NCI-H1694 (cell line): ENCODE data around the gene KRTAP4-7.
"Not testable (repeated sequence)": the region's sequence is repeated elsewhere in the genome, so short reads cannot be mapped to it uniquely, and the experiment has no call there.

Experiments
- DNase-seq: peaks from one replicate; lab custom pipeline; 2025; lab: John Stamatoyannopoulos, UW

The KRTAP4-7 gene

GRCh38 chr17:41065016-41065689, 18.8 kb upstream of the KRTAP4-7 start:
- DNase-seq: not testable (repeated sequence)

- no peak for DNase-seq
Observed at GRCh38 chr17:41065829-41066624, 17.9 kb upstream of the KRTAP4-7 start, which contains the start of gene KRTAP2-4. Gene KRTAP2-4 (minus strand): TSS chr17:41065879. CDS start chr17:41065845, 34 bp downstream.

GRCh38 chr17:41067281-41067680, 16.7 kb upstream of the KRTAP4-7 start:
- no peak for DNase-seq

- no peak for DNase-seq
Observed at GRCh38 chr17:41069031-41069430, 14.9 kb upstream of the KRTAP4-7 start.

GRCh38 chr17:41071606-41072360, 12.2 kb upstream of the KRTAP4-7 start:
- no peak for DNase-seq

GRCh38 chr17:41073676-41074075, 10.3 kb upstream of the KRTAP4-7 start:
- DNase-seq: no peak

- no peak for DNase-seq
Observed at GRCh38 chr17:41076788-41077187, 7.2 kb upstream of the KRTAP4-7 start.

- DNase-seq: no peak
Observed at GRCh38 chr17:41082626-41083025, 1.3 kb upstream of the KRTAP4-7 start.

- DNase-seq: not testable (repeated sequence)
Observed at GRCh38 chr17:41083427-41083826, 523 bp upstream of the KRTAP4-7 start.

- not testable (repeated sequence) for DNase-seq
Observed at GRCh38 chr17:41088760-41089352, 4.9 kb downstream of the KRTAP4-7 start.

GRCh38 chr17:41096055-41096454, 12.1 kb downstream of the KRTAP4-7 start:
- DNase-seq: no peak

- DNase-seq: no peak
Observed at GRCh38 chr17:41098042-41098441, 14.1 kb downstream of the KRTAP4-7 start, which contains the start of gene KRTAP4-8. Gene KRTAP4-8 (minus strand): TSS chr17:41098142. CDS start chr17:41098084, 58 bp downstream.

- DNase-seq: no peak
Observed at GRCh38 chr17:41098481-41098880, 14.5 kb downstream of the KRTAP4-7 start.

GRCh38 chr17:41099682-41100480, 15.9 kb downstream of the KRTAP4-7 start:
- DNase-seq: not testable (repeated sequence)

- no peak for DNase-seq
Observed at GRCh38 chr17:41101586-41102259, 17.8 kb downstream of the KRTAP4-7 start, which contains the start of gene KRTAP4-16. Gene KRTAP4-16 (minus strand): TSS chr17:41102209. CDS start chr17:41102209, 0 bp downstream.

GRCh38 chr17:41103896-41104295, 19.9 kb downstream of the KRTAP4-7 start:
- no peak for DNase-seq

GRCh38 chr17:41104386-41105038, 20.6 kb downstream of the KRTAP4-7 start:
- DNase-seq: not testable (repeated sequence)

GRCh38 chr17:41105347-41105746, 21.4 kb downstream of the KRTAP4-7 start, which contains the start of gene KRTAP4-9:
Gene KRTAP4-9 (plus strand): TSS chr17:41105389. CDS start chr17:41105389, 0 bp downstream.
- not testable (repeated sequence) for DNase-seq

GRCh38 chr17:41107941-41108450, 24.0 kb downstream of the KRTAP4-7 start:
- no peak for DNase-seq
